ENCODE measurements around the gene GLT8D2. TPM values are rescaled to one million over a fixed set of nuclear protein-coding genes. Genes with fewer than 3 reads are reported as not detected.

GLT8D2 gene
- polyA plus RNA-seq, 10 donors = 47.0 to 92.0 (median 69.5) TPM

- peak in 1 of 3 donors; percentile 65 for DNase-seq
These were observed 43.1 kb downstream of the GLT8D2 start for GRCh38 chr12:104006929-104007328.

- no peak for DNase-seq
These were observed 46.4 kb downstream of the GLT8D2 start for GRCh38 chr12:104003596-104003995.

- DNase-seq = no peak
These were observed 47.3 kb downstream of the GLT8D2 start for GRCh38 chr12:104002686-104003085.

- DNase-seq = peak in 1 of 3 donors; percentile 40
These were observed 49.1 kb downstream of the GLT8D2 start for GRCh38 chr12:104000807-104001434.

GRCh38 chr12:103998976-103999375, 51.0 kb downstream of the GLT8D2 start:
- DNase-seq = peak in 2 of 3 donors; percentile 48 to 75

GRCh38 chr12:103997286-103997900, 52.6 kb downstream of the GLT8D2 start:
- DNase-seq = peak in 1 of 3 donors; percentile 63

- no peak for DNase-seq
These were observed 53.4 kb downstream of the GLT8D2 start for GRCh38 chr12:103996595-103996994.

- DNase-seq = peak in 2 of 3 donors; percentile 51 to 71
These were observed 55.8 kb downstream of the GLT8D2 start for GRCh38 chr12:103994235-103994634.

GRCh38 chr12:103986829-103987228, 63.2 kb downstream of the GLT8D2 start:
- no peak for DNase-seq

GRCh38 chr12:103978384-103978982, 71.5 kb downstream of the GLT8D2 start:
- no peak for DNase-seq

GRCh38 chr12:103975368-103975767, 74.6 kb downstream of the GLT8D2 start:
- no peak for DNase-seq

- no peak for DNase-seq
These were observed 76.1 kb downstream of the GLT8D2 start for GRCh38 chr12:103973909-103974308.

GRCh38 chr12:103969391-103969790, 80.6 kb downstream of the GLT8D2 start:
- no peak for DNase-seq

- DNase-seq = peak in 1 of 3 donors; percentile 24
These were observed 83.3 kb downstream of the GLT8D2 start for GRCh38 chr12:103966736-103967135.

GRCh38 chr12:103965590-103966504, 84.1 kb downstream of the GLT8D2 start, which contains the start of gene TDG:
TDG (plus strand) TSS chr12:103965872; CDS start chr12:103966038, 166 bp downstream.
- DNase-seq = peak; percentile 99

GRCh38 chr12:103965255-103965589, 84.8 kb downstream of the GLT8D2 start:
- DNase-seq = no peak

GRCh38 chr12:103964805-103965204, 85.2 kb downstream of the GLT8D2 start:
- peak in 1 of 3 donors; percentile 4 for DNase-seq

GRCh38 chr12:103962493-103962892, 87.5 kb downstream of the GLT8D2 start:
- no peak for DNase-seq

GRCh38 chr12:103960616-103961227, 89.3 kb downstream of the GLT8D2 start:
- DNase-seq = no peak

- no peak for DNase-seq
These were observed 91.4 kb downstream of the GLT8D2 start for GRCh38 chr12:103958621-103959020.

GRCh38 chr12:103957865-103958388, 92.1 kb downstream of the GLT8D2 start:
- DNase-seq = no peak

Measured in muscle of back (tissue), 11 donors.